ENCODE measurements around the gene SHISA4.
A peak's percentile ranks its signal among the peaks of the same experiment; 100 is the strongest.
"Not testable (repeated sequence)": the region's sequence is repeated elsewhere in the genome, so short reads cannot be mapped to it uniquely, and the experiment has no call there.

SHISA4 gene

DNA sequence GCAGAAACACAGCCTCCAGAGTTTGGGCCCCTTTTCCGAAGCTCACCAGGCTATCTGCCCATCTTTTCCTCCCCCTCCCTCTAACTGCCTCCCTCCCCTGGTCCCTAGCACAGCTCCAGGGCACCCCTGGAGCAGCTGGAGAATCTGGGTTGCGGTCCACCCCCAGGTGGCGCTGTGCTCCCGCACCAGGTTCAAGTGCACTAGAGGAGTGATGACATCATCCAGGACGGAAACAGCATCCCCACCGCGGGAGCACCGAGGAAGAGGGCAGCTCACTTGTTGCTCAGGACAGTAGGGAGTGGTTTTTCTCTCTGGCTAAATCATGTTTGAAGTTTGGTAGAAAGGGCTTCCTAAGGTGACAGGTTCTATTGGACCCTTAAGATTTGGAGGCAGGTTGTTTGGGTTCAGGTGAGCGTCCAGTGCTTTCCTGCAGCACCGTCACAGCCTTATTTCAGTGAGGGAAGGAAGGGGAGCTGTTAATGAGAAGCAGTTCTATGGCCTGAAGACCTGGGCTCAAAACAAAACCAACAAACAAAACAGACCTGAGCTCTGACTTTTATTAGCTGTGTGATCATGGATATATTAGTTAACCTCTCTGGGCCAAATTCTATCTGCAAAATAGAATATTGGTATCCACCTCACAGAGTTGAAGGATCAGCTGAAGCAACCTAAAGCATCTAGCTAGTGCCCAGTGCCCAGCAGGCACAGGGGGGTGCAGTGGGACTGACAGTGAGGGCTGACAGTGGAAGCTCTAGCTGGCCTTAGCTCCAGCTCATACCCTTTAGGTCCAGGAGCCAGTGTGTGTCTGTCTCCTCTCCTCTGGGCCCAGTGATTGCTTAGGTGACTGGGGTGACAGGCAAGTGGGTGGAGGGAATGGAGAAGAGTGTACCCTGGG is 7.5 kb downstream of the SHISA4 start:
- DNase-seq (ENCODE audit: extremely low spot score, insufficient read length, low read depth) (peak; percentile 68), FAIRE-seq (peak; percentile 98)

DNA sequence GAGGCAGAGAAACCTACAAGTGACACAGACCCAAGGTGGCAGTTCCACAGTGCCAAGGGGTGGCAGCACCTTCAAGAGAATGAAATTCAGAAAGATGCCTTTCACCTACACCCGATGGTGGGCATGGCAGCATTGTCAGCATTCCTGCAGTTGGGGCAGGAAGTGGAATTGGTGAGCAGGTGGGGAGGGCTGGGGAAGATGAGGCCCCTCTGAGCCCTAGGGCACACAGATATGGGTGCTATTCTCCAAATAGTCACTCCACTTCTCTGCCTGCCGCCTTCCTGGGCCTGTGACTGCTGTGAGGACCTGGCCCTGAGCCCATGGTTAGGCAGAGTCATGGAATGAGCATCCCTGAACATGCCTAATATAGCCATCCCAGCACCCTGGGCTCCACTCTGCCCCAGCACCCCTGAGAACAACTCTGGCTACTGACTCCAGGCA is 8.3 kb downstream of the SHISA4 start:
- no peak for FAIRE-seq
- DNase-seq (ENCODE audit: extremely low spot score, insufficient read length, low read depth) = no peak

DNA sequence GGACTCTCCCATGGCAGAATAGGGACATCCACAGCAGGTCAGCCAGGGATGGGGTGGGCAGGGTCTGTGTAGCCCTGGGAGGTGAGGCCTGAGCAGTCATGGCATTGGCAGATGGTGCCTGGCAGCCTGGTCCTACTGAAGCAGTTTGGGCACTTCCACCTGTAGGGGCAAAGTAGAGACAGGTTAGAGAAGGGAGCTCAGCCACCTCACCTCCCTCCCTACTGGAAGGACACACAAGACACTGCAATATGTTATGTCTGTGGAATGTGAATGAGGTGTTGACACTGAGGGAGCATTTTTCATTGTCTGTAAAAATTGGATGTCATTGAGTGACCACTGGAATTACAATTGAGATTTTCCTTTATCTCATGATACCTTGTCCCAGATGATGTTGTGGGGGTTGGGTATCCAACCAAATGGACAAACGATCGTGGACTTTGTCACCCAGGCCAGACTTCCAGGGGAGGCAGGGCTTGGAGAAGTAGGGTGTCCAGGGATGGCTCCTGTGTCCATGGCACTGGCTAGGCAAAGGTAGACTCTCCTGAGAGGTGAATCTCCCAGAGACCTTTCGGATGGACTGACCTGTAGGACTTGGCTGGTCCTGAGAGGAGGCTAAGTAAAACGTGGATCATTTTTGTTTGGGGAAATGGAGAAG is 9.7 kb downstream of the SHISA4 start:
- DNase-seq (ENCODE audit: extremely low spot score, insufficient read length, low read depth) (no peak), FAIRE-seq (no peak)

DNA sequence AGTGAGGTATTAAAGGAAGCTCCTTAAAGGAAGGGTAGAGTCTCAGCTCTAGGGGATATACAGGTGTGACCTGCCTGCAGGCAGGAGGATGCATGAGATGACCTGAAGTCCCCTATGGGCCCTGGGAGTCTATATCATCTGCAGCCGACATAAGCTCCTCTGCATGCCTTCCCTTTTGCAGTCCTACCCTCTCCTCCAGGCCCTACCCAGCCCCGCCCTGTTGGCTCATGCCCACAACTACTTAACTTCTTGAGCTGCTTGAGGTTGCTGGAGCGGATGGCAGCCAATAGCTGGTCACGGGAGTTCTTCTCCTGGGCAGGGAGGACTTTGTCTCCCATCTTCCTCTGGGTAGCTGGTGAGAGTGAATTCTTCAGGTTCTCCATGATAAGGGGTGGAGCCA is 10.3 kb downstream of the SHISA4 start:
- no peak for DNase-seq (ENCODE audit: extremely low spot score, insufficient read length, low read depth)
- FAIRE-seq = no peak

- DNase-seq (ENCODE audit: extremely low spot score, insufficient read length, low read depth) (no peak), FAIRE-seq (no peak)
Measured at GRCh38 chr1:201899683-201900429, 11.2 kb downstream of the SHISA4 start.

DNA sequence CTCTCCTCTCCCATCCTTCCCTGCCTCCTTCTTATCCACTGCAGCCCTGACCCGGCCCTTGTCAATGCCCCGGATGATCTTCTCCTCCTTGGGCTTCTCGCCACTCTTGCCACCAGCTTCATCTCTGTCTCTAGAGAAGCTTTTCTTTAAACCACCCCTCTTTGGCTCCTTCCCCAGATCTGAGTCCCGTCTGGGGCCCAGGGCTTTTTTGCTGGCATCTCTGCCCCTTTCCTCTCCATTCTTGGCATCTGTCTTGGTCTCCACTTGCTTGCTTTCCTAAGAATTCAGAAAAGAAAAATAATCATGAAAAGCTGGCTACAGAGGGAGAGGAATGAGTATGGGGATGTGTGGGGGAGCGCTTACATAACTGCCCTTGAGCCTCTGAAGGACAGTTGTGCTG is 11.8 kb downstream of the SHISA4 start:
- FAIRE-seq (no peak), DNase-seq (ENCODE audit: extremely low spot score, insufficient read length, low read depth) (no peak)

DNA sequence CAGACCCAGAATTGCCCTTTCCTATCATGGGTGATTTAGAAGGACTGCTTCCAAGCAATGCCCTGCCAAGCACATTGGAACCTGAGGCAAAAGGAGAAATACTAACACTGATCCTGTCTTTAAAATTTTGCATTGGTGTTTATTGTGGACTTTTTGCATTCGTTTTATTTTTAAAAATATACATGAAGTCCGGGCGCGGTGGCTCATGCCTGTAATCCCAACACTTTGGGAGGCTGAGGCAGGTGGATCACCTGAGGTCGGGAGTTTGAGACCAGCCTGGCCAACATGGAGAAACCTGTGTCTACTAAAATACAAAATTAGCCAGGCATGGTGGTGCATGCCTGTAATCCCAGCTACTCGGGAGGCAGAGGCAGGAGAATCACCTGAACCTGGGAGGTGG is 12.3 kb downstream of the SHISA4 start:
- not testable (repeated sequence) for DNase-seq (ENCODE audit: extremely low spot score, insufficient read length, low read depth); FAIRE-seq

DNA sequence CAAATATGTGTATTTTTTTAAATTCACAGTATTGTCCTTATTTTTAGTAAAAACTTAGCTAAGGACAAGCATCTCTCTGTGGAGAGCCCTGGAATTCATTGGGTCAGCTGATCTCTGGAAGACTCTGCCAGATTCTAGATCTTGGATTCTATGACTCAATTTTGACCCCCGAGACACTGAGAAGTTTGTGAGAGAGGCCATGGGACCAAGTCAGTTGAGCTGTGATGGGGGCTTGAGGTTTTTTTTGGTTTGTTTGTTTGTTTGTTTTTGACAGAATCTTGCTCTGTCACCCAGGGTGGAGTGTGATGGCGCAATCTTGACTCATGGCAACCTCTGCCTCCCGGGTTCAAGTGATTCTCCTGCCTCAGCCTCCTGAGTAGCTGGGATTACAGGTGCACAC is 13.5 kb downstream of the SHISA4 start:
- DNase-seq (ENCODE audit: extremely low spot score, insufficient read length, low read depth) (no peak), FAIRE-seq (no peak)

- no peak for DNase-seq (ENCODE audit: extremely low spot score, insufficient read length, low read depth)
Measured at GRCh38 chr1:201903135-201903534, 14.4 kb downstream of the SHISA4 start.

DNA sequence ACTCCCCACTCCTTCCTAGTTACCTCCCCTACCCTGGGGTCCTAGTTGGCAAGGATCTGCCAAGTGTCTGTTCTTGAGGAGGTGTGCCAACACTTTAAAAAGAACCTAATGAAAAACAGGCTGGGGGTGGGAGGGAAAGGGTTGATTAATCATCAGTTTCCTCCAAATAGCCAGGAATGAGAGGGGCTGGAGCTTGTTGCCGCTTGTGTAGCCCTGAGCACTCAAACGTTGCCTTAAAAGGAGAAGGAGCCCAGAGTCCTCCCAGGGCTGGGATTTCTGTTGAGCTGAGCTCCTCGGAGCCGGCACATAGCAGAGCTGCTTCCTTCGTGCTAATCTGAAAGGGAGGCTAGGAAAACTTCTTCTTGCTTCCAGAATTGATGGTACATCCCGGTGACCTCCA is 15.9 kb downstream of the SHISA4 start:
- FAIRE-seq (no peak), DNase-seq (ENCODE audit: extremely low spot score, insufficient read length, low read depth) (no peak)

More at GRCh38 chr1:201903135-201903534, 14.4 kb downstream of the SHISA4 start:
- no peak for FAIRE-seq

DNA sequence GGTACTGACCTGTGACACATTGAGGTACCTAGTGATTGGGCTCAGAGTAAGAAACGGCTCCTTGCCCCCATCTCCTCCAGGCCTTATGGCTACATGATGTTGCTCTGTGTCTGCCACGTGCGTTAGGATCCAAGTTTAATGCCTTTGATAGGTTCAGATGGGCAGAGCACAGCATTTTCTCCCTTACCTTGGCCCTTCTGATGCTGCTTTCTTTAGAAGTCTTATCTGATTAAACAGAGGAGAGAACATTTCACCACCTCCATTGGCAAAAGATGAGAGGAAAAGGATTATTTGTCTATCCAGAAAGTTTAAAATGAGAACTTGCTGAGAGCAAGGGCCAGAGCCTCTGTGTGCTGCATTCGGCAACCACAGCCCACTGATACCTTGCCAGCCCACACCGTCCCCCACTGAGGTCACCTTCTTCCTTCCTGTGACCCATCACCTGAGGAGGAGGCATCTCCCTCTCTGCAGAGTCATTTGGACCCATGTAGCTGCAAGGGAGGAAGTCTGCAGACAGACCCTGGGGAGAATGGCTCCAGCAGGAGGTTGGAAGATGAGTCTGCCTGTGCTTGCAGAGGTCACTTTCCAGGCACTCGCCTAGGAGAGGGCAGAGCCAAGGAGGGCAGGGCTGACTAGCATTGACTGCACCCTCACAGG is 16.7 kb downstream of the SHISA4 start:
- DNase-seq (ENCODE audit: extremely low spot score, insufficient read length, low read depth) (no peak), FAIRE-seq (no peak)

DNA sequence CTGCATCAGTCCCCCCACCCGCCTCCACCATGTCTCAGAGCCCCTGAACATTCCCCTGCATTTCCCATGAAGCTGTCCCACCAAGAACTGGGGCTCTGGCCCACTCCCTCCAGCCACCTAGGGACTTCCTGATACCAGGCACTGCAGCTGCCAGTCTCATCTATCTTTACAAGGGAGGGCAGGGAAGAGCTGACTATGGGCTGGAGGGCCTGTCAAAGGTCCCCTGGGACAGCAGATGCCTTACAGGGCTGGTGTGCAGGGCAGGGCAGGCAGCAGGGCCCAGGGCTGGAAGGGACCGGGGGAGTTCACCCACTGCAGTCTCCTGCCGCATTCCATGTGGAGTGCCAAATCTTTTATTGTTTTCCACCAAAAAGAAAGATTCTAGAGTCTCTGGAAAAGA is 17.6 kb downstream of the SHISA4 start:
- no peak for FAIRE-seq
- no peak for DNase-seq (ENCODE audit: extremely low spot score, insufficient read length, low read depth)

DNA sequence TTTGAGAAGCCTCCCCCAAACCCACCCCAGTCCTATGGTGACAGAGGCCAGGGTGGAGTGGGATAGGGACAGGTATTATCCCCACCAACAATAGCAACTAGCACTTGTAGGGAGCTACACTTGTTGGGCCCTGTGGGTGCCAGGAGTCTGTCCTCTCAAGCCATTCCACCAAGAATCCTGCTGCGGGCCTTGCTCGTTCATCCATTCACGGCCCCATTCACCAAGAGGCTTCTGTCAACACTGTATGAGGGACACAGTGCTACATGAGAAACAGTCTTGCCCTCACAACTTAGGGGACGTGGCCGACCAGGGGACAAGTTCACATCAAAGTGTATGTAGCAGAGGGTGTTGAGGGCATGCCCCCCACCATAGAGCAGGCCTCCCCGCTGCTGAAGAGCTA is 18.9 kb downstream of the SHISA4 start:
- FAIRE-seq = no peak
- DNase-seq (ENCODE audit: extremely low spot score, insufficient read length, low read depth) = no peak

GRCh38 chr1:201911826-201912571 is 23.3 kb downstream of the SHISA4 start:
- DNase-seq (ENCODE audit: extremely low spot score, insufficient read length, low read depth) (no peak), FAIRE-seq (no peak)

- FAIRE-seq (no peak), DNase-seq (ENCODE audit: extremely low spot score, insufficient read length, low read depth) (no peak)
Measured at GRCh38 chr1:201912832-201913231, 24.1 kb downstream of the SHISA4 start.

DNA sequence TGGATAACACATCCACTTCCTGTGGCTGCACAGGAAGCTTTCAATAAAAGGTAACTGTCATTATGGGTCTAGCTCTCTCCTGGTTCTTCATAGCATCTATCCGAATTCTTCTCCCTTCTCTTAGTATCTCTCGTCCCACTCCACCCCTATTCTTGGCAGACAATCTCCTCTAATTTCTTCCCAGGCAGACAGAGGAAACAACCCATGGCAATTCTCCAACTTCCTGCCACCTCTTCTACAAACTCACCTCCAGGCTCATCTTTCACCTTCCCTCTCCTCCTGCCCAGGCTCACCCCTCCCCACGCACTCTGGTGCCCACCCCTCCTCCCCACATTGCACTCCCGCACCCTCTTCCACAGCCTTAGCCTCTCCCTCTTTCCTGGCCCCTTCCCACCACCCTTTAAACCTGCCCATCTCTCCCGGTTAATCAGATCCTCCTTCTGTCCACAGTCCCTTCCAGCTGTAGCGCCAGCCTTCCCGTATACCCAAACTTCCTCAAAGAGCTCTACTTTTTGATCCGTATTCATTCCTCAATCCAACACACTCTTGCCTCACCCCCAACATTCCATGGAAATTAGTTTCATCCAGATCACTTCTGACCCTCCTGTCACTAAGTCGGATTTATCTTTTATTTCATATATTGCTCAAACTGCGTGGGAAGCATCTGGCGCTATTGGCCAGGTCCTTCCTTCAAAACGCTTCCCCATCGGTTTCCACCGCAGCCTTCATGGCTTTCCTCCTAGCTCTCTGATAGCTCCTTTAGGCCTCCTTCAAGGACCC is 25.9 kb downstream of the SHISA4 start:
- FAIRE-seq = no peak
- no peak for DNase-seq (ENCODE audit: extremely low spot score, insufficient read length, low read depth)

- no peak for DNase-seq (ENCODE audit: extremely low spot score, insufficient read length, low read depth)
- no peak for FAIRE-seq
Measured at GRCh38 chr1:201916649-201917249, 28.1 kb downstream of the SHISA4 start.

DNA sequence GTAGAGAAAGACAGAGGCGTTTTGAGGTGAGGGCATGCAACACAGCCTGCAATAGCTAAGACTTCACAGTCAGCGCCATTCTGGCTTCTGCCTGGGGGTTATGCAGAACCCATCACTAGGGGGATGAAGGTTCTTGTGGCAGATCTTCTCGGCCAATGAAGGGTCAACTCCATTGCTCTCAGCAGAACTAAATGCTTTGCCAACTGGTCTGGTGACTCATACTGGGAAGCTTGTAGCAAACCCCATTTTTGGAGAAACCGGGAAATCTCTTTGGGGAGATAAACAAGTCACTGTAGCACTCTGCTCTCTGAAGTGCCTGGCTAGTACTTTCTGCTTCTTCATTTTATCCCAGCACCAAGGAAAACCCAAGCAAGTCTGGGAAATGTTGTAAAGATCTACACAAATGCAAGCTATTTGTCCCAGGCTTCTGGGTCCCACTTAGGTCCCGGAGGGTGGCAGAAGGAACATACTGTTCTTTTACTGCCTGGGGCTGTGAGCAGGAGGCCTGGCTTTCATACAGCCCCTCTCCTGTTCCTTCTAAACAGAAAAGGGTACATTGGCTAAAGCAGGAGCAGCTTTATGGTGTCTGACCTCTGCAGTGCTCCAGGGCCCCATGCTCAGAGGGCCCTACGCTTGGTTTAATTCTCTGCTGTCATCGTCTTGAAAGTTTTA is 28.8 kb downstream of the SHISA4 start:
- FAIRE-seq = no peak
- DNase-seq (ENCODE audit: extremely low spot score, insufficient read length, low read depth) = no peak
